Measurements from ENCODE around the gene CEP170B.

CEP170B gene

DNA sequence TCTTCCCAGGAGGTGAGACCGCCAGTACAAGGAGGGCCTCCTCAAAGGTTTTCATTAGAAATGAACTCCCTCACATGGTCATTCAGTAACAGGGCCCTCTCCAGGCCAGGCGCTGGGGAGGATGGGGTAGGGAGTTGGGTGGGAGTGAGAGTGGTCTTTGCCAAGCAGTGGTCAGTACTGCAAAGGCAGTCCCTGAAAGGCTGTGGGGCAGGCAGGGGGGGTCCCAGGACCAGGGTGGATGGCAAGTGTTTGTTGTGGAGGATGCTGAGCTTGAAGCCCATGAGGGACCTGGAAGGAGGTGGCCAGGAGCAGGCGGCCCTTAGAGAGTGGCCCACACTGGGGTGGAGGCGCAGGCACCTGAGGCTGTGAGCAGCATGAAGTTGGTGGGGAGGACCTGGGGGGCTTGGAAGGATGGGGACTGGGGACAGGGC lies 26.1 kb downstream of the CEP170B start:
- DNase-seq (ENCODE audit: low read depth in 1 of 2, low spot score in 1 of 2): no peak
- TF ChIP-seq, protein P1, sequence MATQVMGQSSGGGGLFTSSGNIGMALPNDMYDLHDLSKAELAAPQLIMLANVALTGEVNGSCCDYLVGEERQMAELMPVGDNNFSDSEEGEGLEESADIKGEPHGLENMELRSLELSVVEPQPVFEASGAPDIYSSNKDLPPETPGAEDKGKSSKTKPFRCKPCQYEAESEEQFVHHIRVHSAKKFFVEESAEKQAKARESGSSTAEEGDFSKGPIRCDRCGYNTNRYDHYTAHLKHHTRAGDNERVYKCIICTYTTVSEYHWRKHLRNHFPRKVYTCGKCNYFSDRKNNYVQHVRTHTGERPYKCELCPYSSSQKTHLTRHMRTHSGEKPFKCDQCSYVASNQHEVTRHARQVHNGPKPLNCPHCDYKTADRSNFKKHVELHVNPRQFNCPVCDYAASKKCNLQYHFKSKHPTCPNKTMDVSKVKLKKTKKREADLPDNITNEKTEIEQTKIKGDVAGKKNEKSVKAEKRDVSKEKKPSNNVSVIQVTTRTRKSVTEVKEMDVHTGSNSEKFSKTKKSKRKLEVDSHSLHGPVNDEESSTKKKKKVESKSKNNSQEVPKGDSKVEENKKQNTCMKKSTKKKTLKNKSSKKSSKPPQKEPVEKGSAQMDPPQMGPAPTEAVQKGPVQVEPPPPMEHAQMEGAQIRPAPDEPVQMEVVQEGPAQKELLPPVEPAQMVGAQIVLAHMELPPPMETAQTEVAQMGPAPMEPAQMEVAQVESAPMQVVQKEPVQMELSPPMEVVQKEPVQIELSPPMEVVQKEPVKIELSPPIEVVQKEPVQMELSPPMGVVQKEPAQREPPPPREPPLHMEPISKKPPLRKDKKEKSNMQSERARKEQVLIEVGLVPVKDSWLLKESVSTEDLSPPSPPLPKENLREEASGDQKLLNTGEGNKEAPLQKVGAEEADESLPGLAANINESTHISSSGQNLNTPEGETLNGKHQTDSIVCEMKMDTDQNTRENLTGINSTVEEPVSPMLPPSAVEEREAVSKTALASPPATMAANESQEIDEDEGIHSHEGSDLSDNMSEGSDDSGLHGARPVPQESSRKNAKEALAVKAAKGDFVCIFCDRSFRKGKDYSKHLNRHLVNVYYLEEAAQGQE (IDR thresholded peaks at IDR 0.05; ENCODE audit: insufficient replicate concordance, low read depth): no peak
- TF ChIP-seq POLR2AphosphoS5 (IDR thresholded peaks at IDR 0.05; ENCODE audit: low read depth) (no peak), CTCF (IDR thresholded peaks at IDR 0.05; ENCODE audit: insufficient read depth, low read length) (no peak), SPI1 (IDR thresholded peaks at IDR 0.05; ENCODE audit: borderline replicate concordance, low read depth) (no peak), GABPA (IDR thresholded peaks at IDR 0.05; ENCODE audit: low read depth) (no peak)
- no peaks in the 10 kb centered on the region for H3K27me3 ChIP-seq (ENCODE audit: insufficient read depth, poor library complexity, severe bottlenecking)
- no peak overlapping the region for H3K27ac ChIP-seq (replicated peaks)
- no peak overlapping the region for H3K4me3 ChIP-seq (replicated peaks; ENCODE audit: insufficient read depth, low read length)

GRCh38 chr14:104891664-104892530 lies 26.8 kb downstream of the CEP170B start:
- Histone ChIP-seq H3K27ac (replicated peaks) (no peak overlapping the region), H3K4me3 (replicated peaks; ENCODE audit: insufficient read depth, low read length) (no peak overlapping the region), H3K27me3 (ENCODE audit: insufficient read depth, poor library complexity, severe bottlenecking) (no peaks in the 10 kb centered on the region)
- TF ChIP-seq CTCF (IDR thresholded peaks at IDR 0.05; ENCODE audit: insufficient read depth, low read length) (no peak), POLR2AphosphoS5 (IDR thresholded peaks at IDR 0.05; ENCODE audit: low read depth) (no peak), SPI1 (IDR thresholded peaks at IDR 0.05; ENCODE audit: borderline replicate concordance, low read depth) (no peak), GABPA (IDR thresholded peaks at IDR 0.05; ENCODE audit: low read depth) (no peak)
- TF ChIP-seq, protein P1 (IDR thresholded peaks at IDR 0.05; ENCODE audit: insufficient replicate concordance, low read depth): no peak
- DNase-seq (ENCODE audit: low read depth in 1 of 2, low spot score in 1 of 2): no peak

DNA sequence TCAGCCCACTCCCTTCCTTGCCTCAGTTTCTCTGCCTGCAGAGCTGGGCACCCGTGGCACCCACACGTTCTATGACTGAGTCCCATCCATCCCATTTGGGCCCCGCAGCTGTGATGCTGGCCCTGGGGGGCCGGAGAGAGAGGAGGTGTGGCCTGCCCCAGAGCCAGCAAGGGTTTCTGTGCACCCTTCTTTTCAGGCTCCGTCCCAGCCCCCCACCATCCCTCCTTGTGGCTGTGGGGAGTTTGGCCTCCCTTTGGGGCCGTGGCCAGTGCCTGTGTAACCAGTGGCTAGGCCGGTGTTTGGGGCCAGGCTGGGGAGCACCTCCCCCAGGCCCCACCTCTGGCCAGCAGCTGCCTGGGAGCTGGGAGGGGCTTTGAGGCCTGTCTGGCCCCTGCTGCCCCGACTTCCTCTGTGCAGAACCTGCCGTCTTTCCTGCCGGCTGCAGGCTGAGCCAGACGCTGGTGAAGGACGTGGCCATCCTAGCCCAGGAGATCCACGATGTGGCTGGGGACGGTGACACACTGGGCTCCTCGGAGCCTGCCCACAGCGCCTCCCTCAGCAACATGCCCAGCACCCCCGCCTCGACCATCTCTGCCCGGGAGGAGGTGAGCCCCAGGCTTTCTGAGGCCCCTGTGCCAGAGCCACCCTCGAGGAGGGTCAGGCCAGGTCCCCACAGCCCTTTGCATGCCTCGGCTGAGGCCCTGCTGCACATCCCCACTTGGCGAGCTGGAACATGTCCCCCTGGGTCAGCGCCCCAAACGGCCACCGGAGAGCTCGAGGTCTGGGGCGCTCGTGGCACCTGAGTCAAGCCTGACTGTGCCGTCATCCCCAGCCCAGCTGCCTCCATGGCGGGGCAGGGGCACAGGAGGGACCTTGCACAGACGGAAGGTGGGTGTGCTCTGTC lies 27.7 kb downstream of the CEP170B start:
- Histone ChIP-seq H3K4me3 (replicated peaks; ENCODE audit: insufficient read depth, low read length) (no peak overlapping the region), H3K27me3 (ENCODE audit: insufficient read depth, poor library complexity, severe bottlenecking) (no peaks in the 10 kb centered on the region), H3K27ac (replicated peaks) (no peak overlapping the region)
- no peak for TF ChIP-seq CTCF (IDR thresholded peaks at IDR 0.05; ENCODE audit: insufficient read depth, low read length)
- TF ChIP-seq SPI1 (IDR thresholded peaks at IDR 0.05; ENCODE audit: borderline replicate concordance, low read depth): no peak
- TF ChIP-seq POLR2AphosphoS5 (IDR thresholded peaks at IDR 0.05; ENCODE audit: low read depth): no peak
- no peak for TF ChIP-seq GABPA (IDR thresholded peaks at IDR 0.05; ENCODE audit: low read depth)
- TF ChIP-seq, protein P1 (IDR thresholded peaks at IDR 0.05; ENCODE audit: insufficient replicate concordance, low read depth): no peak
- no peak for DNase-seq (ENCODE audit: low read depth in 1 of 2, low spot score in 1 of 2)
